ENCODE measurements around the gene PDE1C. TPM values are rescaled to one million over a fixed set of nuclear protein-coding genes. Genes with fewer than 3 reads are reported as not detected.
"Not testable (repeated sequence)": the region's sequence is repeated elsewhere in the genome, so short reads cannot be mapped to it uniquely, and the experiment has no call there.

PDE1C gene
- total and polyA plus RNA-seq, 5 donors from 2014 or later: not detected

- Histone ChIP-seq H3K4me3 (ENCODE audit: low read depth, low read length) (no peak overlapping the region), H3K36me3 (ENCODE audit: control insufficient read depth, insufficient read depth, low read length) (no peaks in the 10 kb centered on the region), H3K4me1 (ENCODE audit: control insufficient read depth, insufficient read depth, low read length, poor library complexity, severe bottlenecking) (no peaks in the 10 kb centered on the region), H3K27me3 (ENCODE audit: control insufficient read depth, insufficient read depth, low read length) (no peaks in the 10 kb centered on the region), H3K27ac (ENCODE audit: insufficient read depth, low read length, poor library complexity, severe bottlenecking) (no peak overlapping the region), H3K9me3 (ENCODE audit: control insufficient read depth in 2 of 2, low read length in 2 of 2) (no peaks in the 10 kb centered on the region)
- Mint-ChIP-seq H3K4me1 (no peaks in the 10 kb centered on the region), H3K27me3 (no peaks in the 10 kb centered on the region), H3K36me3 (no peaks in the 10 kb centered on the region), H3K4me3 (no peak overlapping the region), H3K27ac (no peak overlapping the region), H3K9me3 (peaks cover 0 to 7% (median 5%) of the 10 kb centered on the region in 7 donors)
- DNase-seq: no peak
- no peak for ATAC-seq (ENCODE audit: low read depth in 2 of 2)
Observed at GRCh38 chr7:31851119-31851518, 219.1 kb downstream of the PDE1C start.

- H3K36me3 Mint-ChIP-seq: no peaks in the 10 kb centered on the region
- H3K36me3 ChIP-seq (ENCODE audit: control insufficient read depth, insufficient read depth, low read length): no peaks in the 10 kb centered on the region
- no peaks in the 10 kb centered on the region for H3K9me3 ChIP-seq (ENCODE audit: control insufficient read depth in 2 of 2, low read length in 2 of 2)
- H3K27ac Mint-ChIP-seq: no peak overlapping the region
- no peaks in the 10 kb centered on the region for H3K4me1 ChIP-seq (ENCODE audit: control insufficient read depth, insufficient read depth, low read length, poor library complexity, severe bottlenecking)
- H3K27ac ChIP-seq (ENCODE audit: insufficient read depth, low read length, poor library complexity, severe bottlenecking): no peak overlapping the region
- no peaks in the 10 kb centered on the region for H3K27me3 ChIP-seq (ENCODE audit: control insufficient read depth, insufficient read depth, low read length)
- H3K27me3 Mint-ChIP-seq: no peaks in the 10 kb centered on the region
- H3K4me1 Mint-ChIP-seq: no peaks in the 10 kb centered on the region
- no peak overlapping the region for H3K4me3 Mint-ChIP-seq
- H3K9me3 Mint-ChIP-seq: peaks cover 0 to 7% (median 4%) of the 10 kb centered on the region in 7 donors
- DNase-seq (no peak), ATAC-seq (ENCODE audit: low read depth in 2 of 2) (no peak)
- H3K4me3 ChIP-seq (ENCODE audit: low read depth, low read length): no peak overlapping the region
Observed at GRCh38 chr7:31850601-31851000, 219.6 kb downstream of the PDE1C start.

GRCh38 chr7:31850066-31850465 lies 220.1 kb downstream of the PDE1C start:
- Mint-ChIP-seq H3K36me3 (no peaks in the 10 kb centered on the region), H3K27me3 (no peaks in the 10 kb centered on the region), H3K27ac (no peak overlapping the region), H3K9me3 (peaks cover 0 to 7% (median 3%) of the 10 kb centered on the region in 7 donors), H3K4me1 (no peaks in the 10 kb centered on the region), H3K4me3 (no peak overlapping the region)
- Histone ChIP-seq H3K27me3 (ENCODE audit: control insufficient read depth, insufficient read depth, low read length) (no peaks in the 10 kb centered on the region), H3K27ac (ENCODE audit: insufficient read depth, low read length, poor library complexity, severe bottlenecking) (no peak overlapping the region), H3K4me3 (ENCODE audit: low read depth, low read length) (no peak overlapping the region), H3K36me3 (ENCODE audit: control insufficient read depth, insufficient read depth, low read length) (no peaks in the 10 kb centered on the region), H3K4me1 (ENCODE audit: control insufficient read depth, insufficient read depth, low read length, poor library complexity, severe bottlenecking) (no peaks in the 10 kb centered on the region), H3K9me3 (ENCODE audit: control insufficient read depth in 2 of 2, low read length in 2 of 2) (no peaks in the 10 kb centered on the region)
- ATAC-seq (ENCODE audit: low read depth in 2 of 2) (no peak), DNase-seq (no peak)

- H3K4me1 Mint-ChIP-seq: no peaks in the 10 kb centered on the region
- no peaks in the 10 kb centered on the region for H3K4me1 ChIP-seq (ENCODE audit: control insufficient read depth, insufficient read depth, low read length, poor library complexity, severe bottlenecking)
- H3K36me3 Mint-ChIP-seq: no peaks in the 10 kb centered on the region
- H3K4me3 Mint-ChIP-seq: no peak overlapping the region
- no peaks in the 10 kb centered on the region for H3K27me3 ChIP-seq (ENCODE audit: control insufficient read depth, insufficient read depth, low read length)
- peaks cover 0 to 12% (median 2%) of the 10 kb centered on the region in 7 donors for H3K9me3 Mint-ChIP-seq
- no peak overlapping the region for H3K4me3 ChIP-seq (ENCODE audit: low read depth, low read length)
- ATAC-seq (ENCODE audit: low read depth in 2 of 2): no peak
- H3K27ac ChIP-seq (ENCODE audit: insufficient read depth, low read length, poor library complexity, severe bottlenecking): no peak overlapping the region
- H3K36me3 ChIP-seq (ENCODE audit: control insufficient read depth, insufficient read depth, low read length): no peaks in the 10 kb centered on the region
- DNase-seq: no peak
- no peak overlapping the region for H3K27ac Mint-ChIP-seq
- H3K9me3 ChIP-seq (ENCODE audit: control insufficient read depth in 2 of 2, low read length in 2 of 2): no peaks in the 10 kb centered on the region
- H3K27me3 Mint-ChIP-seq: no peaks in the 10 kb centered on the region
Observed at GRCh38 chr7:31835471-31835870, 234.7 kb downstream of the PDE1C start.

GRCh38 chr7:31833625-31834024 lies 236.6 kb downstream of the PDE1C start:
- H3K9me3 ChIP-seq (ENCODE audit: control insufficient read depth in 2 of 2, low read length in 2 of 2); H3K27ac ChIP-seq (ENCODE audit: insufficient read depth, low read length, poor library complexity, severe bottlenecking); DNase-seq; H3K36me3 Mint-ChIP-seq; H3K27ac Mint-ChIP-seq; H3K27me3 Mint-ChIP-seq; H3K4me1 Mint-ChIP-seq; ATAC-seq (ENCODE audit: low read depth in 2 of 2); H3K4me3 ChIP-seq (ENCODE audit: low read depth, low read length); H3K27me3 ChIP-seq (ENCODE audit: control insufficient read depth, insufficient read depth, low read length); H3K4me1 ChIP-seq (ENCODE audit: control insufficient read depth, insufficient read depth, low read length, poor library complexity, severe bottlenecking); H3K4me3 Mint-ChIP-seq; H3K36me3 ChIP-seq (ENCODE audit: control insufficient read depth, insufficient read depth, low read length): not testable (repeated sequence)
- peaks cover 0 to 14% (median 2%) of the 10 kb centered on the region in 7 donors for H3K9me3 Mint-ChIP-seq

GRCh38 chr7:31828520-31828919 lies 241.7 kb downstream of the PDE1C start:
- no peaks in the 10 kb centered on the region for H3K27me3 ChIP-seq (ENCODE audit: control insufficient read depth, insufficient read depth, low read length)
- DNase-seq (no peak), ATAC-seq (ENCODE audit: low read depth in 2 of 2) (no peak)
- H3K36me3 ChIP-seq (ENCODE audit: control insufficient read depth, insufficient read depth, low read length): no peaks in the 10 kb centered on the region
- H3K4me1 ChIP-seq (ENCODE audit: control insufficient read depth, insufficient read depth, low read length, poor library complexity, severe bottlenecking): no peaks in the 10 kb centered on the region
- Mint-ChIP-seq H3K4me3 (no peak overlapping the region), H3K27me3 (no peaks in the 10 kb centered on the region), H3K9me3 (peaks cover 0 to 19% (median 8%) of the 10 kb centered on the region in 7 donors), H3K36me3 (no peaks in the 10 kb centered on the region), H3K27ac (no peak overlapping the region), H3K4me1 (no peaks in the 10 kb centered on the region)
- H3K9me3 ChIP-seq (ENCODE audit: control insufficient read depth in 2 of 2, low read length in 2 of 2): no peaks in the 10 kb centered on the region
- H3K4me3 ChIP-seq (ENCODE audit: low read depth, low read length): no peak overlapping the region
- no peak overlapping the region for H3K27ac ChIP-seq (ENCODE audit: insufficient read depth, low read length, poor library complexity, severe bottlenecking)

- Histone ChIP-seq H3K4me3 (ENCODE audit: low read depth, low read length) (no peak overlapping the region), H3K4me1 (ENCODE audit: control insufficient read depth, insufficient read depth, low read length, poor library complexity, severe bottlenecking) (no peaks in the 10 kb centered on the region), H3K9me3 (ENCODE audit: control insufficient read depth in 2 of 2, low read length in 2 of 2) (no peaks in the 10 kb centered on the region), H3K36me3 (ENCODE audit: control insufficient read depth, insufficient read depth, low read length) (no peaks in the 10 kb centered on the region), H3K27ac (ENCODE audit: insufficient read depth, low read length, poor library complexity, severe bottlenecking) (no peak overlapping the region), H3K27me3 (ENCODE audit: control insufficient read depth, insufficient read depth, low read length) (no peaks in the 10 kb centered on the region)
- no peak overlapping the region for H3K27ac Mint-ChIP-seq
- ATAC-seq (ENCODE audit: low read depth in 2 of 2): no peak
- H3K4me1 Mint-ChIP-seq: no peaks in the 10 kb centered on the region
- no peaks in the 10 kb centered on the region for H3K36me3 Mint-ChIP-seq
- H3K9me3 Mint-ChIP-seq: peaks cover 0 to 12% (median 7%) of the 10 kb centered on the region in 7 donors
- no peak overlapping the region for H3K4me3 Mint-ChIP-seq
- no peaks in the 10 kb centered on the region for H3K27me3 Mint-ChIP-seq
- DNase-seq: no peak
Observed at GRCh38 chr7:31825576-31825975, 244.6 kb downstream of the PDE1C start.

- DNase-seq (no peak), ATAC-seq (ENCODE audit: low read depth in 2 of 2) (no peak)
- Mint-ChIP-seq H3K4me3 (no peak overlapping the region), H3K9me3 (peaks cover 0 to 11% (median 0%) of the 10 kb centered on the region in 7 donors), H3K4me1 (no peaks in the 10 kb centered on the region), H3K27me3 (no peaks in the 10 kb centered on the region), H3K36me3 (no peaks in the 10 kb centered on the region), H3K27ac (no peak overlapping the region)
- Histone ChIP-seq H3K36me3 (ENCODE audit: control insufficient read depth, insufficient read depth, low read length) (no peaks in the 10 kb centered on the region), H3K27me3 (ENCODE audit: control insufficient read depth, insufficient read depth, low read length) (no peaks in the 10 kb centered on the region), H3K27ac (ENCODE audit: insufficient read depth, low read length, poor library complexity, severe bottlenecking) (no peak overlapping the region), H3K9me3 (ENCODE audit: control insufficient read depth in 2 of 2, low read length in 2 of 2) (no peaks in the 10 kb centered on the region), H3K4me3 (ENCODE audit: low read depth, low read length) (no peak overlapping the region), H3K4me1 (ENCODE audit: control insufficient read depth, insufficient read depth, low read length, poor library complexity, severe bottlenecking) (no peaks in the 10 kb centered on the region)
Observed at GRCh38 chr7:31819031-31819430, 251.2 kb downstream of the PDE1C start.

All from CD4-positive, CD25-positive, alpha-beta regulatory T cell (primary cell).